GM12878 (cell line): ENCODE results near the gene SCN4A.

Source experiments
- BACH1 ChIP-seq: fragments of 450-650 bp; IDR thresholded peaks from 2 replicates; pipeline ENCODE4 v1.6.1; 2017; ENCODE audit warnings: mild to moderate bottlenecking, borderline replicate concordance
- TF ChIP-seq, protein P1 (sequence below): fragments of 450-650 bp; IDR thresholded peaks from 2 replicates; pipeline ENCODE4 v1.6.1; 2014; ENCODE audit warnings: mild to moderate bottlenecking
- TF ChIP-seq, protein P2 (sequence below), 3 experiments: IDR thresholded peaks in 2 of 3; conservative IDR thresholded peaks in 1 of 3; 2 replicates each; pipeline ENCODE4 v1.5.1; 2011; ENCODE audit warnings: low read depth in 3 of 3, low read length in 3 of 3, mild to moderate bottlenecking in 3 of 3, control low read depth in 2 of 3, moderate library complexity in 2 of 3, inconsistent platforms in 1 of 3, mixed read lengths in 1 of 3; ENCODE audit not compliant: control insufficient read depth in 2 of 3, insufficient read depth in 1 of 3; ENCODE audit errors: extremely low read depth in 1 of 3

DNA sequence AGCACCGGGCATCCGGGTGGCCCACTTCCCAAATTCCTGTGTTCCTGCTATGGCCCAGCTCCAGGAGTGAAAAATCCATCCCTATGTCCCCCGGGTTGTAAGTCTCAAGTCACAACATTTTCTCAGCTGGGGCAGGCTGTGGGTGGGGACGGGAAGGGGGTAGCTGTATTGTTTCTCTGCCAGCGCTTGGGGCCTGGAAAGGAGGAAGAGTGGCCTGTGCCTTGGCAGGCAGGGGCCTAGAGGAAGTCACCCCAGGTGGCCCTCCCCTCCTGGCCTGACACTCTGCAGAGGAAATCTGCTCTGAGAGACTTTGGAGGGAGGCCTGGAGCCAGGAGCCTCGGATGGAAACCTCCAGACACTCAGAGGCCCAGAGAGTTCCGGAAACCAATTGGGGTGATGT, 10.6 kb upstream of the SCN4A start:
- no peak for TF ChIP-seq BACH1
- TF ChIP-seq, protein P1, sequence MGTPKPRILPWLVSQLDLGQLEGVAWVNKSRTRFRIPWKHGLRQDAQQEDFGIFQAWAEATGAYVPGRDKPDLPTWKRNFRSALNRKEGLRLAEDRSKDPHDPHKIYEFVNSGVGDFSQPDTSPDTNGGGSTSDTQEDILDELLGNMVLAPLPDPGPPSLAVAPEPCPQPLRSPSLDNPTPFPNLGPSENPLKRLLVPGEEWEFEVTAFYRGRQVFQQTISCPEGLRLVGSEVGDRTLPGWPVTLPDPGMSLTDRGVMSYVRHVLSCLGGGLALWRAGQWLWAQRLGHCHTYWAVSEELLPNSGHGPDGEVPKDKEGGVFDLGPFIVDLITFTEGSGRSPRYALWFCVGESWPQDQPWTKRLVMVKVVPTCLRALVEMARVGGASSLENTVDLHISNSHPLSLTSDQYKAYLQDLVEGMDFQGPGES: no peak
- TF ChIP-seq, protein P2, sequence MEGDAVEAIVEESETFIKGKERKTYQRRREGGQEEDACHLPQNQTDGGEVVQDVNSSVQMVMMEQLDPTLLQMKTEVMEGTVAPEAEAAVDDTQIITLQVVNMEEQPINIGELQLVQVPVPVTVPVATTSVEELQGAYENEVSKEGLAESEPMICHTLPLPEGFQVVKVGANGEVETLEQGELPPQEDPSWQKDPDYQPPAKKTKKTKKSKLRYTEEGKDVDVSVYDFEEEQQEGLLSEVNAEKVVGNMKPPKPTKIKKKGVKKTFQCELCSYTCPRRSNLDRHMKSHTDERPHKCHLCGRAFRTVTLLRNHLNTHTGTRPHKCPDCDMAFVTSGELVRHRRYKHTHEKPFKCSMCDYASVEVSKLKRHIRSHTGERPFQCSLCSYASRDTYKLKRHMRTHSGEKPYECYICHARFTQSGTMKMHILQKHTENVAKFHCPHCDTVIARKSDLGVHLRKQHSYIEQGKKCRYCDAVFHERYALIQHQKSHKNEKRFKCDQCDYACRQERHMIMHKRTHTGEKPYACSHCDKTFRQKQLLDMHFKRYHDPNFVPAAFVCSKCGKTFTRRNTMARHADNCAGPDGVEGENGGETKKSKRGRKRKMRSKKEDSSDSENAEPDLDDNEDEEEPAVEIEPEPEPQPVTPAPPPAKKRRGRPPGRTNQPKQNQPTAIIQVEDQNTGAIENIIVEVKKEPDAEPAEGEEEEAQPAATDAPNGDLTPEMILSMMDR (IDR thresholded peaks at IDR 0.05 in 2 of 3, conservative IDR thresholded peaks at IDR 0.05 in 1 of 3; ENCODE audit: control insufficient read depth in 2 of 3, extremely low read depth in 1 of 3, insufficient read depth in 1 of 3, low read depth in 3 of 3, low read length in 3 of 3): no peak
